ENCODE results near the gene GPR141.
A peak's percentile ranks its signal among the peaks of the same experiment; 100 is the strongest.

Gene GPR141

DNA sequence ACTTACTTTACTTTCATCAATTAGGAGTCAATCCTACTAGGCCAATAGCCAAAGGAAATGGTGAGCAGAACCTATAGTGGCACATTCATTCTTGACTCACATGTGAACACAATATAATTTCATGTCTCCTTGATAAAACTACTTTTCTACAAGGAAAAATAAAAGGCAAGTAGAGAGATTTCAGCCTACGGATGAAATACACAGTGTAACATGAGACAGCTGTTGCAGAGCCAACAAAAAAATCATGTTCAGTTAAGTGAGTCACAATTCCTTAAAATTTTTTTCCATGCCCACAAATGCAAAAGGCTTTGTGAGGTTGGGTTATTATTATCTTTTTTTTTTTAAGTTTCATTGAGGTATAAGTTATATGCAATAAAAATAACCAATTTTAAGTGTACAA is 54.8 kb downstream of the GPR141 start:
- DNase-seq, result no peak

DNA sequence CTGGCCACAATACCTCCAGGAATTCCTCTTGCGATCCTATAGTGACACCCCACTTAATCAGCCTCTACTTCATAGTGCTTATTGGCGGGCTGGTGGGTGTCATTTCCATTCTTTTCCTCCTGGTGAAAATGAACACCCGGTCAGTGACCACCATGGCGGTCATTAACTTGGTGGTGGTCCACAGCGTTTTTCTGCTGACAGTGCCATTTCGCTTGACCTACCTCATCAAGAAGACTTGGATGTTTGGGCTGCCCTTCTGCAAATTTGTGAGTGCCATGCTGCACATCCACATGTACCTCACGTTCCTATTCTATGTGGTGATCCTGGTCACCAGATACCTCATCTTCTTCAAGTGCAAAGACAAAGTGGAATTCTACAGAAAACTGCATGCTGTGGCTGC is 56.8 kb downstream of the GPR141 start:
- DNase-seq, result no peak

DNA sequence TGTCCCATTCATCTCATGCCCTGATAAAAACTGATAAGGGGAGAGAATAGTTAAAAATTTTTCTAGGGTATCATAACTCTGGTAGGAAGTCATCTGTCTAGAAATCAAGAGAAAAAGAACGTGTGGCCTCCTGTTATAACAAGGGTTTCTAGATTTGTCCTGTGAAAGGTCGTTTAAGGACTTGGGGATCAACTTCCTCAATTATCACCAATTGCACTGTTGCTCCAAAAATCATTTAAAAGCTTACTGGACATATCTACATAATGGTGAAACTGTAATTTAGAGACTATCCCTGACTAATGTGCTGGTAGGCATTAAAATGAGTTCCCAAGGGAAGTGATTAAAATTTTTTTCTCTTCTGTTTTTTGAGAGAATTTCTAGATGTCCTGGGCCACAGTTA is 58.2 kb downstream of the GPR141 start:
- no peak for DNase-seq

DNA sequence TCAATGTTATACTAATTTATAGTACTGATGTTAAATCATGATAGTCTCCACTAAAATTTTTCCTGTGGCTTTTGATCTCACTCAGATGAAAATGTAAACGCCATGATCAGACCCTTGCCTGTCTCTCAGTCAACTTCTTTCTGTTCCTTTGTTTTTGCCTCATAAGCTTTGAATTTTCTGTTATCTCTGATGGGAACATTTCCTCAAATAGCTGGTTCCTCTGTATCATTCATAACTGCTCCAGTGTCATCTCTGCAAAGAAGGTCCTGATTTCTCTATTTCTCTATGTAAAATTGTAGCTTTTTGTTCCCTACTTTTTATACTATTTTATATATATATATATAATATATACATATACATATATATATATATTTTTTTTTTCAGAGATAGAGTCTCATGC is 67.5 kb downstream of the GPR141 start:
- DNase-seq, result no peak

DNA sequence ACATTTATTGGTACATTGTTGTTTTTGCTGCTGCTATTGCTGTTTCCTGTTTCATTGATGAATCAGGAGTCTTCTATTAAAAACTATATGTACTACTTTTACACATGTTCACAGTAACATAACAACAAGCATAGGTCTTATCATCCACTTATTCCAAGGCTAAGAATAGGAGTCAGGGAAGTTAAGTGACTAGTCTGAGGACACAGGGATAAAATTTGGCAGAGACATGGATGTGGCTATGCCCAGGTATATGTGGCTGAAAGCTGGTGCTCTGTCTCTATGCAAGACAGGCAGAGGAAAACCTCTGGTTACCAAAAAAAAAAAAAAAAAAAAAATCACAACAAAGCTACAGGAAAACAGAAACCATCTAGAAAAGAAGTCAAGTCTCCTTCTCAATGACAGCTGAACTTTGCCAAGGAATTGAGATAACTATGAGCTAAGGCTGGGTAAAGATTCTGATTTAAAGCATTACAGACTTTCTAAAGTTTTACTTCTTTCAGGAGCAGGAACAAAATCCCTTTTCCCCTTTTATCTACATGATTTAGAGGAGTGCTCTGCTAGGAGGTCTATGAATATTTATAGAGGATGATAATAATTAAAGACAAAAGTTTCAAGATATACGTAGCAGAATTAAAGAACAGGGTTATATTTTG is 70.0 kb downstream of the GPR141 start:
- DNase-seq, result no peak

DNA sequence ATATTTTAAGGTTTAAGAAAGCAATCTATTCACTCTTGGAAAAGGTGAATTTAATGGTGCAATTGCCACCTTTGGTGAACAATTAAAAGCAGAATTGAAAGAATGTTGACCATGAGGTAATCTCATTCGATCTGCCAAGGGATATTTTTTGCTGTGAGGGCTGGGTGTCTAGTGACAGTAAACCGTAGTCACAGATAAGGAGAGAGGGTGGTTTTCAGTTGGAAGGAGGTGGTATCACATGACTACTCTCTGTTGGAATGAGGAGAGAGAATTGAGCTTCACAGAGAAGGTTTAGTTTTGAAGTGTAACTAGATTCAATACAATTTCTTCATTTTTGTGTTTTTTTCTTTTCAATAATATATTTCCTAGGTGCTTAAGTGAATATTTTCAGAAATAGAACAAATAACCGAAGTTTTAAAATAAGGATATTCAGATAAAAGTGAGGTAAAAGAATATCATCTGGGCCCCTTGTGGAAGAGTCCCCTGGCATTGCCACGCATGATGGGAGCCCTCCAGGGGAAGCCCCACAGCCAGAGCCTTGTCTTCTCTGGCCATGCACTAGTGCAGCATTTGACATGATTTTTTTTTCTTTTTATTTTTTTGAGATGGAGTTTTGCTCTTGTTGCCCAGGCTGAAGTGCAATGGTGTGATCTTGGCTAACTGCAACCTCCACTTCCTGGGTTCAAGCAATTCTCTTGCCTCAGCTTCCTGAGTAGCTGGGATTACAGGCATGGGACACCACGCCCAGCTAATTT is 73.4 kb downstream of the GPR141 start:
- no peak for DNase-seq

DNA sequence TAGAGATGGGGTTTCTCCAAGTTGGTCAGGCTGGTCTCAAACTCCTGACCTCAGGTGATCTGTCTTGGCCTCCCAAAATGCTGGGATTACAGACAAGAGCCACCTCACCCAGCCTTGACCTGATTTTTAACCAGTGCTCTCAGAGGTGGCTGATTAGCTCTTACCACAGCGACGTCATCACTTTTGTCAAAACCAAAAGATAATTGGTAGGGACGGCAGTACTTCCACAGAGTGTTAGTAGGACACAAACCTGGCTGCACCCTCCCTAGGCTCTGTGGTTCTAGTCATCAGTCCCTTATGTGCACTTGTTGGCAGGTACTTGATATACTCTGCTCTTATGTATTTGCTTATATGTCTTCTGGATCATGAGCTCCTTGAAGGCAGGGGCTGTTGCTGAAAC is 74.0 kb downstream of the GPR141 start:
- no peak for DNase-seq

DNA sequence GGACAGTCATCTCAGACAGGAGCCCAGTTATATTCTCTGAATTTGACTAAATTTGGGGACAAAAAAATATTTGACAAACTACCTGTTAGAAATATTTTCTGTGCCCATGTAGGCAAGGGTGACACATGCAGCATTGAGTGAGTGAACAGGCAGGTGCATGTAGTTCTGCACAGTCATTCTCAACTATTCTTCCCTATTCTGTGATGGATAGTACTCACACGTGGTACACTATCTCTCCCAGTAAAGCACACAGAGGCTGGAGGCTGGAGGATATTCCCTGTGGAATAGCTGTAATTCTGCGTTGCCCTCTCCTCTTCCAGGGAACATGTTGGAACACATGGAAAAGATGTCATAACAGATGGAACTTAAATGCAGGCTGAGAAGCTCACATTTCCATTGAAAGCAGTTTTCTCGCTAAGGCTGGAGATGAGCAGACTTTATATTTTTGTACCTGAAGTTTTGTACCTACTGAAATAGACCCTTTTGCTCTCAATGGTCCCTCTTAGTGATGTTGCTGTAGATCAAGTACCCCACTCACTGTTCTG is 75.0 kb downstream of the GPR141 start:
- no peak for DNase-seq

DNA sequence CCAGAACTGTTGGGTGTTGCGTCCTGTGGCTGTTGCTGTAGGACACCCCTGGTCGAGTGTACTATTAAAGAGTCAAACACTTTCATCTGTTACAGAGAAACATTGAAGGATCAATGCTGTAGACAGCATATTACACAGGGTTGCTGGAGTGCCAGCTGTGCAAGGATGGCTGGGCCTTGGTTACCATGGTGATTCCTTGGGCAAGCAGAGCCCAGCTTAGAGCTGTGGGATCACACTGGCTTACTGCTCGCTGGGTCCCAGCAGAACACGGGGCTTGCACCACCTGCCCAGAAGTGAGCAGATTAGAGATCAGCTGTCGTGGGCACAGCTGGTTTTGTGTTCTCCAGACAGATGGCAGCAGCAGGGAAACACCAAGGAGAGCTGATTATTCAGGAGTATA is 76.0 kb downstream of the GPR141 start:
- no peak for DNase-seq

DNA sequence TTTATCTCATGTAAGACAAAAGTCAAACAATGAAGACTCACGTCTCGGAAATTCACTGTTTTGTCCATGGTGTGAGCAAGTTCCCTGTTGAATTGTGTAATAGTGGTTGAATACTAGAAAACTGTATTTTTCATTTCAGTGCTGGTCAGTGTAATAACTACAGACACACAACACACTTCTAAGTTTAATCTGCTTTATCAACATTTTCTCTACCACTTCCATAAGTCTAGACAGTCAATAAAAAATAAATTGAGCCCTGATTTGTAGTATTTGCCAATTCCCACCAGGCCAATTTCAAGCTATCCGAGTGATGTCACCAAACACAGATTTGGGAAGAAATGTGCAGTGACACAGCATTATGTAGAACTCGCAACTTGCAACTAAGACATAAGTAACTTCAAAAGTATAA is 81.9 kb downstream of the GPR141 start:
- DNase-seq, result no peak

DNA sequence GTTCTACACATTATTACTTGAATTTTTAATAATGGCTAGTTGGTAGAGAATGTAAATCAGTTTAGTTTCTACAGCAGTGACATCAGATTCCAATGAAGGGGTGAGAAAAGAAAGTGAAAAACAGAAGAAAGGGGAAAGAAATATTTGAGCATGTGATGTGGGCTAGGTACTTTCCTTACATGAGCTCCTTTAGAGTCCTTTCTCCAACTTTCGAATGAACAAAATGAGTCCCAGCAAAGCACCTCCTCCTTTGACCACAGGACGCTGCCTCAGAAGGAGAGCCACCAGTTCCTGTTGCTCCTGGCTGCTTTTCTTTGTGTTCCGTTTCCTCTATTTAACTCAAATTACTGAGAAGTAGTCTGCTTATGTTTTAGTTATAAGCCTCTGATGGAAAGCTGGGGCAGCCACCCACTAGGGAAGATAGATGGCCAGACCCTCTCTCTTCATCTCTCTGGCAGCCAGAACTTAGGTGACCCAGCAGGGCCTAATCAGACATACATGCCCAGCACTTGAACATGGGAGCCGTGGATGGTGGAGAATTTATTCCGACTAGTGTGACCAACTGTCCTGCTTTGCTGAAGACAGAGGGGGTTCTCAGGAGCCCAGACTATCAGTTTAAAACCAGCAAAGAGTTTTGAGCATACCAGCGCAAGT is 82.4 kb downstream of the GPR141 start:
- no peak for DNase-seq

DNA sequence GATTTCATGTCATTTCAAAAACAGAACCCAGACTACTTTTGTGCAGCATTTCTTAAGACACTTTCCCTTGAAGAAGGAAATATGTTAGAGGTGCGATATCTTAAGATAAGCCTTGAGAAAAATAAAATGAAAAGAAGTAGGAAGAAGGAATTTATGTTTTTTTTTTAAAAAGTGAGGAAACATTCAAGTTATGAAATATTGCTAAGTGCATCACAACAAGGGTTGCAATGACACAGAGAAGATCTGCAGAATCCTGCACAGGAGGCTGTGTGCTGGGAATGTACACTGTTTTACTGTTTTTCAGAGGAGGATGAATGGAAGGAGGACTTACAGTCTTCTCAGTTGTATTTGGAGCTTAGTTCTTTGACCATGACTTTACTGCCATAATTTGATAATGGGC is 85.0 kb downstream of the GPR141 start:
- DNase-seq, result no peak

DNA sequence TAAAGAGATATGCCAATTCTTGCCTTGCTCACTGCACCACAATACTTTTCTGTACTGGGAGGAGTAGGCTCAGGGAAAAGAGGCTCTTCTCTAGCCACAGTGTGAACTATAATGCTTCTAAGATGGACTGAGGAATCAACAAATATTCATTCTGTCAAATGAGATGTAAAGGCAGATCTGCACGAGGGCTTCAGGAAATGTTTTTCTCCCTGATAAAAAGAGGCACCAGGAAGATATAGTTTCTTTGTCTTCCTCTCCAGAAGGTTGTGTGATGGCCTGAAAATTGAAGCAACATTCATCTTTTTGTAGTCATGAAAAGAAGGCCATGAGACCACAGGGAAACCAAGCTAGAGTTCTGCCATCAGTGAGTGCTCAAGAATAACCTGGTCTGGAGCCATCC is 85.7 kb downstream of the GPR141 start:
- no peak for DNase-seq

DNA sequence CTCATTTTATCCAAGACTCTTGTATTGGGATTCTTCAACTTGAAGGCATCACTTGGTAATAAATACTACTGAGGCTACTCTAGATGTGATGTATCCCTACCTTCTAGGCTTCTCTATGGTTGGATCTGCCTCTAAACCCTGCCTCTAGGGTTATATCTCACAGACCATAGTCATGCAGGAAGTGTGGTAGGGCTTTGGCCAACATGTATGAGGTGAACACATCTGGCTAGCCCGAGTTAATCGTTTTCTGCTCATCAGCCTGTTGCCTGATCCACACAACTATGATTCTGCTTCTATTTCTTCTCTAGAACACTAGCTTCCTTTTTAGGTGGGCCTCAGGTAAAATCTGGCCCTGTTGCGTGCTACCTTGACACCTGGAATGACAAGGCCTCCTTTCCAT is 86.2 kb downstream of the GPR141 start:
- no peak for DNase-seq

DNA sequence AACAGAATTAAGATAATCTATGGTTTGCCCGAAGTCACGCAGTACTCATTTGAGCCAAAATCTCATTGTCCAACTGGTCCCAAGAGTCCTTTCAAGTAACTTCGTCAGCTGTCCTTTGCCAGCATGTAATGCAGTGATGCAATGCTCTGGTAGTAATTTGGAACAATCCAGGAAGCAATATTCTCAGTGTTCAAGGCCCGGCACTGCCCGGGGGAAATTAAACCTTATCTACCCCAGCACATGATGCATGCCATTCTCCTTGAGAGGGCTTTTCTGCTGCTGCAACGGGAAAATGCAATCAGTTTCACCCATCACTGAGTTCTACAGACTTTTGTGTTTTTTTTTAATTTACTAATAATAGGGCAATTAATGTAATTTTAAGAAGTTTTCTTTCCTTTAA is 87.3 kb downstream of the GPR141 start:
- DNase-seq, result no peak

DNA sequence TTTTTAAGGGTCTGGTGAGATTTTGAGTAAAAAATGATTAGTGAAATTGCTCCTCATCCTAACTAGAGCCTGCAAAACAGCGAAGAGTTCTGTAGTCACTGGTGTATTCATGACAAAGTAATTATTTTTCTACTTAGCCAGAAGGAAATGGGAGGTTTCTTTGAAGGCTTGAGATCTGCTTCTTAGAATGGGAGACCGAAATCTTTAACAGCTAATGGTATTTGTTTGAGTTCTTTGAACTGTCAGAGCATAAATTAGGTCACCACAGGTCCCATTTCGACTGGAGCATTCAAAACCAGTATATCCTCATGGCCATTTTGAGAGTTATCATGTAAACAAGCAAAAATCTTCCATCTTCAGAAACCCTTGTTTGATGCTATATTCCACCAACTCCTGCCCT is 87.8 kb downstream of the GPR141 start:
- no peak for DNase-seq

DNA sequence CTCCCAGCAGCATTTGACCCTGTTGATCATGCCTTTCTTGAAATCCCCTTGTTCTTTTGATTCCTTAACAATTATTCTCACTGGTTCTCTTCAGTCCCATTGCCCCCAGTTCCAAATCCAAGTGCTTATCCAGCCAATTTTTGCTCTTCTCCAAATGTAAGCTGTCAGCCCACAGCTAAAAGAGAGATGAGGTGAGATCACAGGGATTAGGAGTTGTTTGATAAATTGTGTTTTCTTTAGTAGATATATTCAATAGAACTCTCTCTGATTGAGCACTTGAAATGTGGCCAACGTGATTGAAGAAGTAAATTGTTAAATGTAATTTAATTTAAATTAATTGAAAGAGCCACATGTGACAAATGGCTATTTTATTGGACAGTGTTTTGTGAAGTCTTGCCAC is 88.2 kb downstream of the GPR141 start:
- no peak for DNase-seq

DNA sequence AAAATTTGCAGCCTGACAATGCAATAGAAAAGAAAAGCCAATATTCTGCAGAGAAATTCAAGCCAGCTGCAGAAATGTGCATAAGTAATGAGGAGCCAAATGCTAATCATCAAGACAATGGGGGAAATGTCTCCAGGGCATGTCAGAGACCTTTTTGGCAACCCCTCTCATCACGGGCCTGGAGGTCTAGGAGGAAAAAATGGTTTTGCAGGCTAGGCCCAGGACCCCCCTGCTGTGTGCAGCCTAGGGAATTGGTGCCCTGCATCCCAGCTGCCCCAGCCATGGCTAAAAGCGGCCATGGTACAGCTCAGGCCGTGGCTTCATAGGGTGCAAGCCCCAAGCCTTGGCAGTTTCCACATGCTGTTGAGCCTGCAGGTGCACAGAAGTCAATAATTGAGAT is 92.4 kb downstream of the GPR141 start:
- no peak for DNase-seq

DNA sequence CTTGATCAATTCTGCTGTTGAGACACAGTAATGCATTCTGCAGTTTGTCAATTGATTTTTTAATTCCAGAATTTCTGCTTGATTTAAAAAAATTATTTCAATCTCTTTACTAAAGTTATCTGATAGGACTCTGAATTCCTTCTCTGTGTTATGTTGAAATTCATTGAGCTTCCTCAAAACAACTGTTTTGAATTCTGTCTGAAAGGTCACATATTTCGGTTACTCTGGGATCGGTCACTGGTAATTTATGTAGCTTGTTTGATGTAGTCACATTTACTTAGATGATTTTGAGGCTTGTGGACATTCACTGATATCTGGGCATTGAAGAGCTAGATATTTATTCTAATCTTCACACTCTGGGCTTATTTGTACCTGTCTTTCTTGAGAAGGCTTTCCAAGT is 97.6 kb downstream of the GPR141 start:
- no peak for DNase-seq

DNA sequence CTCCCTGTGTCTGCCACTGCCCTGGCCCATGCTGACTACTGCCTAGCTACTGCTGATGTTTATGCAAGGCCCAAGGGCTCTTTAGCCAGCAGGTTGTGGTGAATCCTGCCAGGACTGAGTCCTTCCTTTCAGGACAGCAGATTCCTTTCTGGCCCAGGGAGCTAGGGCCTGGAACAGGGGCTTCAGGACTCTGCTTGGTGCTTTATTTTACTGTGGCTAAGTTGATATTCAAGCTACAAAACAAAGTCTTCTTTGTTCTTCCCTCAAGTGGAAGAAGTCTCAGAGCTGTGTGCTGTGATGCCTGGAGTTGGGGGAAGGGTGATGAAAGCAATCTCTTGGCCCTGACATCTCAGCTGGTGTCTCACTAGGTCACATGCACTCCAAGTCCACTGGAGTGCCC is 98.6 kb downstream of the GPR141 start:
- no peak for DNase-seq

DNA sequence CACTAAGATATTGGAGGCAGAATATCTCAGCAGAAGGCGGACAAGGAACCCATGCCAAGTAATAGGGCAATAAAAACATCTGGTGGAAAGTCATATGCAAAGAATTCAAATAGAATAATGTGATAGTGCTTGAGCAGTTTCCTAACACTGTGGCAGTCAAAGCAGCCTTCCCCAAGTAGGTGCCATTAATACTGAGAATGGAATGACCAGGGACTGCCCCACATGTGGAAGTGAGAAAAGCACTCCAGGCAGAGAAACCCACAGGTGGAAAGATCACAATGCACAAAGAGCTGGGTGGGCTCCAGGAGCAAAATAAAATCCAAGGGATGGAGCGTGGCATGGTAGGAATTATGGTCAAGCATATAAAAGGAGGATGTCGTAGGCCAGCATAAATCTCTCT is 100.4 kb downstream of the GPR141 start:
- DNase-seq, result no peak

DNA sequence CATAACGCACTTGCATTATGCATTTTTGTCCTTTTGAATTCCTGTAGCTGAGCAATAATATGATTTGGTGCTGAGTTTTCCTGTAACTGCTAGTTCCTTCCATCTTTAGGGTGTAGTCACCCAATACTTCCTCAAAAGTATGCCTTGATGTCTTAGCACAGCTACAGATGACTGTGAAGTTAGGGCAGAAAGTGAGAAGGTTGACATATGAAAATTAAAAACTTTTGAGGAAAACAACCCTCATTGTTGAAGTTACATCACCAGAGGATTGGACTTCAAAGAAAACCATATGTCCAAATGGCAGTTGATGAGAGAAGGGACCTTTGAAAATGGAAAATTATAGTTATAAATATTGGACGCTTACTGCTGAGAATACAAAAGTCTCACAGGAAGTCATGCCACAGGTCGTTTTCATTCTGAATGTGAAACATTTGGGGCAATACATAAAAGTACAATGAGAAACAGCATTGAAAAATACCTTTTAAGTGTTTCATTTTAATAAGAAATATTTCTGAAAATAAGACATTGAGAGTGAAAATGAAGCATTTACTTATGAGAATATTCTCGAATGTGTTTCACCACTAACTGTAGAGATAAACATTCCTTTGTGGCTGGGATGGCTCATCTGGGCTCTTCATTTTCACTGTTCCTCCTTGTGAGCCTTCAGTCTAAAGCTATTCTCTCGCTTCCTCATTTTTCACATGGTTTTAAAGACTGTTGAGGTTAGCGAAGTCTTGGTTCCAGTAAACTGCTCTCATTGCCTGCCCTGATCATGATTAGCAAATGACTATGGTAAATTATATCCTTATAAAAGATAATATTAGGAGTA is 103.4 kb downstream of the GPR141 start:
- peak in 2 of 6 experiments; percentile 32 to 34 for DNase-seq

Data from stimulated activated naive CD4-positive, alpha-beta T cell (primary cell).